GM19023 (cell line): ENCODE data around the gene HDAC4.

Source experiments
- ATAC-seq: cut with Tn5 transposase; IDR thresholded peaks from one replicate; pipeline ENCODE4 v1.9.1; 2021; ENCODE audit warnings: mild to moderate bottlenecking, moderate library complexity; ENCODE audit not compliant: unreplicated experiment

Gene HDAC4

DNA sequence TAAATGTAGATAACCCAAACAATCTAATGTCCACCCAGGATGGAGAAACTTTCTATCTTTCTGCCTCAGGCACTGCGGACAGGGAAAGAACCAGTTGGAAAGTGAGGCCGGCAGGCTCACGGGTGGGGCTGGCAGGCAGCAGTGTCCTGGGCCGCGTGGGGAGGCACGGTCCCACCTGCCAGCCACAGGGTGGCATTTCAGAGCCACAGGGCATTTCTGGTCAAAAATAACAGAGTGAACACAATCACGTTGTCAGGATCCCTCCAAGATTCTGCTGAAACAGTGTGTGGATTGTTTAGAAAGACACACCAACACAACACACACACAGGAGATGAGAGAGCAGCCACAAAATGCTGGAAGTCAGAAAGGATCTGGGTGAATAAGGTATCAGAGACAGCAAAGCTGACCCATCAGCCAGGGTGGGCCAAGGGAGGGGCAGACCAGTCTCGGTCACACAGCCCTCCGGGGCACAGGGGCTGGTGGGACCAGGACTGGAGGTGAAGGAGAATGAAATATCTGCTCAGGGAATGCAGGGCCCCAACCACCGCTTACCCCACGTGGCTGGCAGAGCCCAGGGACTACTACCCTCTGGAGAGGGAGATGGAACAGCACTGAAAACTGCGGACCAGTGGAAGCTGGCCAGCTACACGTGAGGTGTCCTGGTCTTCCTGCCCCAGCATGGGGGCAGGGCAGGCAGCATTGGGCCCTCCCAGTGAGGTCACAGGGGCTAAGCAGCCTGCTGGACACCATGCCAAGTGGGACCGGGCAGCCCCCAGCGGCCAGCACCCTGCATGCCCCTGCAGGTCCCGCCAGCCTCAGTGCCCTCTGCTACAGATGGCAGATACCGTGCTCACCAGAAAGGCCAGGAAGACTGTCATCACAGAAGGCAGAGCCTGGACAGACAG lies 173.9 kb downstream of the HDAC4 start:
- ATAC-seq, result no peak

DNA sequence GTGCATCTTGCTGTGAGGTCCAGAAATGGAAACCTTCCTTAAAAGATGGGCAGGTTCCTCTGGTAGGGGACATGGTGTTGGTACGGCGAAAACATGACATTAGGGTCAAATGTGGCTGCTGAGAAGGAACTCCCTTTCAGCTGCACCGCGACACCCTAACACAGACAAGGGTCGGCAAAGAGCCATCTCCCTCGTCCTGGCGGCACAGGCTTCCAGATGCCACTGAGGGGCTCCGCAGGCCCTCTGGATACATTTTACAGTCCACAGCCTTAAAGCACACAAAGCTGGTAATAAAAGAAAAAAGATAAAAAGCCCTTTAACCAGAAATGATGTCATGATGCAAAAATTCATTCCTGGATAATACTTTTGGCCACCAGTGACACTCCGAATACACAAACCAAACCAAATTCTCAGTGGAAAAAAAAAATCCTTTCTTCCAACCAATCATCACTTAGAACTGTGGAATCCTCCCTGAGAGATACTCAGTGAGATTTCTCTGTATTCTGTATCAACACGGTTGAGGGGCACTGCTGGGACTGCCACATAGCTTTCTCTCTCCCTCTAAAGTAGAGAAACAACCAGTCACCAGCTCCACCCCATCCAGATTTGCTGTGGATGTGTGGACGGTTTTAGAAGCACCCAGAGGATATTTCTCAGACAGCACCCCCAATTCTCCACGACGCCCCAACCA lies 174.8 kb downstream of the HDAC4 start:
- no peak for ATAC-seq

DNA sequence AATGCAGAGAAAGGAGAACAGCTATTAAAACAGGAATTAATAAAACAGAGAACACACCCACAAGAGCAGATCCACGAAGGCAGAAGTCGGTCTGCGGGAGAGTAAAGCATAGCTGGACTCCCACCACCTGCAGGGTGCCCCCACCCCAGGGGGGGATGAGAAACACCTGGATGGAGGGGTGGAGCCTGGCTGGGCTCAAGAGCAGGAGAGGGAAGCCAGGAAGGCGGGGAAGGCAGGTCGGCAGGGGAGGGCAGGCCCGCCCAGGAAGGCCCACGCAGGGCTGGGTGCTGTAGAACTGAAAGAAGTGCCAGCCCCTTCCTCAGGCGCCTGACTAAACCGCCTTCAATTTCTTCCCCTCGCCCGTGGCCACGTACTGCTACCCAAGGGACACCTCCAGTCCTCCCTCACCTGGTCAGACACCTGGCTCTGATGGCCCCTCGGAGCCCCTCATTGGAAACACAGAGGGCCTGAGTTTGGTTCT lies 175.4 kb downstream of the HDAC4 start:
- no peak for ATAC-seq

DNA sequence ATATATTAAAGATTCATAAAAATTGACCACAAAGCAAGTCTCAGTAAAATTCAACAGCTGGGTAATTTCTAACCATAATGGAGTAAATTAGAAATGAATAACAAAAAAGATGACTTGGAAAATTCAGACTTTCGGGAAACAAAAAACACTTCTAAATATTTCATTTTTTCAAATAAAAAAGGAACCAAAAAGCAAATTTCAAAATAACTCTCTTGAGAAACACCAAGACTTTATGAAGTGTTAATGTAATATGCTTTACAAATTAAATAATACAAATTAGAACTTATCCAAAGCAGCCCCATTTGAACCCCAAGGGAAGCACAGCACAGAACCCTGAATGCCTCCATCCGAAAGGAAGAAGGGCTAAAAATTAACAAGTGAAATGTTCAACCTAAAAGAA lies 175.9 kb downstream of the HDAC4 start:
- no peak for ATAC-seq

DNA sequence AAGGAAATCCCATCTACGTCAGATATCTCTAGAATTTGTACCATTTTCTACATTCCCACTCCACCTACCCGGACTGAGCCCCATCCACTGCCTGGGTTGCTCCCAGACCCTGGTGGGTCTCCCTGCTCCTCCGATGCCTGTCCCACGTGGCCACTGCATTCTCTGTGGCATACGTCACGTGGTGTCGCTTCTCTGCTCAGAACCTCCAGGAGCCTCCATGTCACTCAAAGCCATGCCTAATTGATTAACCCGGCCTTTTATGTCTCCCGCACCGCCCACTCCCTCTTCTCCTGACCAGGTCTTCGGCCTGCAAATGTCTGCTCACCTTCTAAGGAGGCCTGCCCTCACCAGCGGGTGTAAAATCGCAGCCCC lies 176.6 kb downstream of the HDAC4 start:
- no peak for ATAC-seq

DNA sequence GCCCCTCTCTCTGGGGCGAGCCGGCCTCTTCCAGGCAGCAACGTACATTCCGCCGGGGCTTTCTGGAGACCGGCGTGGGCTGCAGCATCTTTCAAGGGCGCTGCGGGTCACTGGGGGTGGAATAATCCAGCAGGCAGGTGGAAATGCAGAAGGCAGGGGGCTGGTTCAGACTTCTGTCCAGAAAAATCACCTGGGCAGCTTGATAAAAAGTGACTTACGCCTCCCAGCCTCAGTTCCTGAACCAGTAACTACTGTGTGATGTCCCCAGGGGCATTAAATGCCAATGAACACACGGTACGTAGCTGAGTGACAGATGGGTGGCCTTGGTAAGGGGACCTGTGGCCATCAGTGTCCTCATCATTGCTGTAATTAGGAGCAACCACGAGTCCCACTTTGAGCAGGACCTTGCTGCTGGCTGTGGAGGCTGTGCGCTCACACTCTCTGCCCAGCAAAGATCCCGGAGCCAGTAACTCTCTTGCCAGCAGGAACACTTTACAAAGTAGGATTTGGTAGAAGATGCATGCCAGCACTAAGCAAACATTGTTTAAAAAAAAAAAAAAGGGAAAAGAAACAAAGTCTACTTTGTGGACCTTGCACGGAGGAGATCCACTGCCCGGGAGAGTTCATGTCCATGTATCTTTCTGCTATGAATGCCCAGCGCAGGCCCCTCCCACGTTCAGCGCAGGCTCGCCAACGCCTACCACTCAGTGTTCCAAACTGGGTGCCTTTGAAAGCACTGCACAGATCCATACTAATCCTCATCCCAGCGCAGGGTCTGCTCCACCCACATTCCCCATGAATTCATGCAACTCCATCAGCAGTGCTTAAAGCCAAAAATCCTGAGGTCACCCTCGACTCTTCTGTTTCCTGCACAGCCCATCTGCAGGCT lies 177.3 kb downstream of the HDAC4 start:
- ATAC-seq, result no peak

DNA sequence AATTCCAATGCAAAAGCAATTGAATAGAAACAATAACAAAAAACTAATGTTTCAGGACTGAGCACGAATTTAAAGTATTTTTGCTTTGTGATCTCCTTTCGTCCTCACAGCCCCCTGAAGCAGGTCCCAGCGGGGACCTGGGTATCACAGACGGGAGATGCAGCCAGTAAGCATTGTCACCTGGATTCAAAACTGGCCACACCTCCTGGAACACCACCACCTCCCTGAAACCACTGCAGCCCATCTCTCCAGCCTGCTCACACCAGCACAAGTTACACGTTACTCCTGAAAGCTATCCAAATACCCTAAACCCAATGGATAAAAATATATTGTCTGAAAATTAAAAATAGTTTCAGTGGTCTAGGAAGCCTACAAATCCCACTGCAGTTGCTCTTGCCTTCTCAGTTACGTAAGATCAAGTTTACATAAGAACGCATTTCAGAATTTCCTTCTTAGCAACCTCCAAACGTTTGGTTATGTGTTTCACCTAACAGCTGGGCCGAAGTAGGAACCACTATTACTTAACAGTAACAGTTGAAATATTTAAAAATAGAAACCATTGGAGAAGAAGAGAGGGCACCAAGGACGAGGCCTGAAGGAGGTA lies 178.0 kb downstream of the HDAC4 start:
- ATAC-seq, result no peak

DNA sequence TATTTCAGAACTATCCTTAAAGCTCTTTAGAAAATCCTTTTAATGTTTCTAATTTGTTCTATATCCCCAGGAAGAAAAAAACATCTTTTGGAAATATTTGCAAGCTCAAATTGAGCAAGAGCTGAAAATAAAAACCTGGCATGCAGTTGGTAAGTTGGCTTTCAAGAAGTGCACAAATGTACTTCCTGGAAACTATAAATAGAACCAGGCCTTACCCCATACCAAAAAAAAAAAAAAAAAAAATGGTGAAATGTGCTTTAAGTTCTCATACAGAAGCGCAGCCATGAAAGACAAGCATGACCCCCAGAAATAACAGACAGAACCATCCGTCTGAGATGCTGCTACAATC lies 178.5 kb downstream of the HDAC4 start:
- no peak for ATAC-seq

DNA sequence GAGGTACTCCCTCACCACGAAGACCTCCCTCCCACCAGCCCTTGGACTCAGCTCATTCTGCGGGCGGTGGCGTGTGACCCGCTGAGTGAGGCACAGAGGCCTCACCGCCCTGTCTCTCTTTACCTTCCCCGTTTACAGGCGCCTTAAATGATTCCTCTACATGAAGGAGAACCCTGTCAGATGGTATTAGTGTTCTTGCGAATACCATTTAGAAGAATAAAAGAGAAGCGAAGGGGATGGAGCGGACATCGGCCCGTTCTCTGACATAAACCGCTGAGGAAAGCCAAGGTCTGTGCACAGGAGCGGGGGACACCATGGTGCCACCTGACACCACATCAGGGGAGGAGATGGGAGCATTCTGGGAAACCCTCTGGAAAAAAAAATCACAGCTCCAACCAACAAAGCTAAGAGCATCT lies 179.8 kb downstream of the HDAC4 start:
- no peak for ATAC-seq

DNA sequence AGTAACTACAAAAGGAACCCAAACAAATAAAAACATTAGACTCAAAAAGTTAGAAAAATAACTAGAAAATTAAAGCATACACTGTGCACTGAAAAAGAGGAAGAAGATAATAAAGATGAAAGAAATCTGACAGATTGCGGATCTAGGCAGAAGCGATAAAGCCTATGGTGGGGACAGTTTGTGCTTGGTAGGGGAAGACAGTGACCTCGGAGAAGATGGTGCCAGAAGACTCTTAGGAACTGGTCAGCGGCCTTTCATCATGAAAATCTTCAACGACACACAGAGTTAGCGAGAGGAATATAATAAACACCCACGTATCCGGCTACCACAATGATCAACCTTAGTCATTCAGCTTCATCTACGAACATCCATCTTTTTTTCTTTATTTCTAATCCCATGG lies 180.5 kb downstream of the HDAC4 start:
- no peak for ATAC-seq

DNA sequence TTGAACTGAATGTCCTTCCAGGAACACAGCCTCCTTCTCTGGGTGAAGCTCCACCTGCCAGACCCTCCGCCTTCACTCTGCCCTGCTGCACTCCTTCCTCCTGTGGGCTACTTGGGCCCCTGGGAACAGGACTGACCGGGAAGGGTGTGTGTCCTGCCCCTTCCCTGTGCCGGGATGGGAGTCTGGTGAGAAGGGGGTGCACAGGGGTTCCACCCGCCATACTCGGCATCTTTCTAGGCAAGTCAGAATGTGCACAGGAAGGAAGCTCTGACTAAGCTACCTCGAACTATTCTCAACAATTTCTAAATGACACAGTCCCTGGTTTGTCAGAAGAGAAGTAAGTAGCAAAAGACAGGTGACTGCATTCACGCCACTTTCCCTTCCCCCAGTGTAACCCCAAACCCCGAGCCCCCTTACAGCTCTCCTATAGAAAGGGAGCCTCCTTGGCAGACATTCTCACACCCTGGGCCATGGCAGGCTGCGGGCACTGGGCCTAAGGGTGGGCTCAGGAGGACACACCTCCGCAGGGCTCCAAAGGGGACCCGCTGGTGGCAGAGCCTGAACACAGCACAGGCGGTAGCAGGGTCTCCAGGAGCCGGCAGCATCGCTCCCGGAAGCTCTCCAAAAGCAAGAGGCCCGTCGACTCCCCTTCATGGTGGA lies 184.1 kb downstream of the HDAC4 start:
- no peak for ATAC-seq

DNA sequence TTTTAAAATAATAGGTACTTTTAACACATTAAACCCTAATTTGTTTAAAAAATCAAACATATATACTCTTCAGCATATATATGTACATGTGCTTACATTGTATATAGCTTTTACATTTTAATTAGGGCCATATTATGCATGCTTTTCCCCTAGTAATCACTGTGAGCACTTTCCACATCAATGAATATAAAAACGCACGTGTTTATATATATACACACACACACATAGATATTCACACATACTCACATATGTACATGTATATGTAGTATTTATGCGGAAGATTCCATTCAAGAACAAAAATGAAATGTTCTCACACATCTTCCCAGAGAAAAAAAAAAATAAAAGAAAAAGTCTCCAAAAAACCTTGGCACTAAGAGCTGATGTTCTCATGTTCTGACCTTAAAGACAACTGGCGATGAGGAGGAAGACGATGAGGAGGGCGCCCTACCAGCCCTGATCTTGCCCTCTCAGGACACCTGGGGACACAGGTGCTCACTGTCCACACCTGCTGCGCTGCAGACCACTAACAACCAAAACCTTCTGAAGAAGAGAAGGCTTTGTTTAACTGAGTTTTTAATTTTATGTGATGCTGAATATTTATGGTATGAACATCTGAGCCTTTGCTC lies 184.7 kb downstream of the HDAC4 start:
- no peak for ATAC-seq

DNA sequence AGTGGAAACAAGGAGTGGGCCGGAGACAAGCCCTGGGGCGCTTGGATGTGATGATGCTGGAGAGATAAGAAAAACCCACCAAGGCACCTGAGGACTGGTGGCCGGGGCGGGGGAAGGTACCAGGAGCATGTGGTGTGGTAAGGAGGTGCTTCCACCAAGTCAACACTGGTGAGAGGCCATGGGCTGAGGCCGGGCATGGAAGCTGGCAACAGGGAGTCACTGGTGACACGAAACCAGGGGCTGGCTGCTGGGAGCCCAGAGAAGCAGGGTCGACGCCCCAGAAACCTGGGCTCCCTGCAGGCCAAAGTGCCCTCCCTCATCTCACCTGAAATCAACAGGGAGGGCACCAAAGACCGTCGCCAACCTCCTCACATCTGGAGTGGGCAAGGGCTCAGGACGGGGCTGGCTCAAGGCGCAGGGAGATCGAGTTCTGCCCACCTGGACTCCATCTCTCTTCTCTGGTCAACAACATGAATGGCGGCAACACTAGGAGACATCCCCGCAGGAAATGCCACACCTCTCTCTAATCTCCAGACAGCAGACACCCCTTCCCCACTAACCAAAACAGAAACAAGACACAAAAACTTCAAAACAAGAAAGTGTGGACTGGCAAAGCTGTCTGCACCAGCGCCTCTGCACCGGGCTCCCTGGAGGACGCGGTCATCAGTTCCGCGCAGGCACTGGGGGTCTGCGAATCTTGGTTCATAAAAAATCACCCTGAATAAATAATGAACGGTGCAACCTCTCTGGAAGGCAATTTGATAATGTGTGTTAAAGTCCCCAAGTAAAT lies 185.5 kb downstream of the HDAC4 start:
- ATAC-seq, result no peak

DNA sequence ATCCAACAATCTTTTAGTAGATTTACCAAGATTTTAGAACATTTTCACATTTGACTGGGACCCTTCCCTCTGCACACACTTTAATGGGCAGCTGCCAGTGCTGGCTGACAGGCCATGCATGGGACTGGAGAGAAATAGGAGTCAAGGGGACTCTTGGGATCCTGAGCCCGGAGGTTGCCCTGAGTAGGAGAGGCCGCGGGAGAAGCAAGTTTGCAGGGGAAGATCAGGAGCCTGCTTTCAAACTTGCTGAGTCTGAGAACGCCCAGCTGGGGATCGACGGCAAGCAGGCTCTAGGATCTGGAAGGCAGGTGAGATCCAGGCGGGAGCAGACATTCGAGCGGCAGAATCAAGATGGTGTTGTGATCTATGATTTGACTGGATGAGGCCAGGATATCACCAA lies 186.1 kb downstream of the HDAC4 start:
- ATAC-seq, result no peak

DNA sequence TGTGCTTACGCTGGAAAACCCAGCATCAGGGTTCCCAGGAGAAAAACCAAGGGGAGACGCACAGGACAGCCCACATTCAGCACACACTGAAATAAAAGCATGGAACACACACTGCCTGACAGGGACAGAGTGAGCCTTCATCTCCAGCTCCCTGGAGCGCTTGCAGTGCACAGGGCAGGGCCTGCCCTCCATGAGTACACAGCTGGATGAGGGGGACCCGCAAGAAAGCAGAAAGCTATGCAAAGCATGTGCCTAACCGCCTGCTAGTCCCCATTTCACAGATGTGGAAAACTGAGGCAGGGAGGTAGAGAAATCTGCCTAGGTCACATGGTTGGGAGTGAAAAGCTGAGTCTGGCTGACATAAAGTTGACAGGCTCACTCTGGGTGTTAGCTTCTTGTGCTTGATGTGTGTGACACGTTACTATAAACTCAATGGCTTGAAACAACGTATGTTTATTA lies 187.1 kb downstream of the HDAC4 start:
- ATAC-seq, result no peak

DNA sequence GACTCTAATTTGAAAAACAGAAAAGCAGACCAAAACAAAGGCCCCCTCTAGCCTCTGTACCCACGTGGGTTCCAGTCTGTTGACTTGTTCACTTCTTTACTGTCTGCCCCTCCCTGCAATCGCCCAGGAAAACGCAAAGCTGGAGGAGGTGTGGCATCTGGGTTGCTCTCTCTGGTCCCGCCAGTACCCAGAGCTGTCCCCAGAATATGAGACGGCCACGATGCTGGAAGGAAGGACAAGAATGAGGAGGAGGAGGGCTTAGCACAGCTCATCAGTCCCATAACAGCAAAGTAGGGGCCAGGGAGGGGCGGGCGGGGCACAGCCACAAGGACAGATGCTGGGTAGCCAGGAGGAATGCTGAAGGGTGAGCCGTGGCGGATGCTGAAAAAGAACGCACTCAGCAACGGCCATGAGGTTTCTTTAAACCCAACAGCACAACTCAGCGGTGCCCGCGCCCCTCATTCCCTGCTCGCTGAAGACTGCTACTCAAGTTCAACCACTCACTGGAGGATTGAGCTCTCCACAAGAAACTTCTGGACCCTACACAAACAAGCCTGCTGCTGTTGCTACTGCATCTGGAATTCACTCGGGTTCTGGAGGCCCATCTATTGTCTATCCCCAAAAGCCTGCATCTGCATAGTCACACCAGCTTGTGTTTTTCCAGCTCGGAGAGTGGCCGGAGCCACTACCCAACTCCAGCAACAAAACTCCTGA lies 187.7 kb downstream of the HDAC4 start:
- no peak for ATAC-seq

DNA sequence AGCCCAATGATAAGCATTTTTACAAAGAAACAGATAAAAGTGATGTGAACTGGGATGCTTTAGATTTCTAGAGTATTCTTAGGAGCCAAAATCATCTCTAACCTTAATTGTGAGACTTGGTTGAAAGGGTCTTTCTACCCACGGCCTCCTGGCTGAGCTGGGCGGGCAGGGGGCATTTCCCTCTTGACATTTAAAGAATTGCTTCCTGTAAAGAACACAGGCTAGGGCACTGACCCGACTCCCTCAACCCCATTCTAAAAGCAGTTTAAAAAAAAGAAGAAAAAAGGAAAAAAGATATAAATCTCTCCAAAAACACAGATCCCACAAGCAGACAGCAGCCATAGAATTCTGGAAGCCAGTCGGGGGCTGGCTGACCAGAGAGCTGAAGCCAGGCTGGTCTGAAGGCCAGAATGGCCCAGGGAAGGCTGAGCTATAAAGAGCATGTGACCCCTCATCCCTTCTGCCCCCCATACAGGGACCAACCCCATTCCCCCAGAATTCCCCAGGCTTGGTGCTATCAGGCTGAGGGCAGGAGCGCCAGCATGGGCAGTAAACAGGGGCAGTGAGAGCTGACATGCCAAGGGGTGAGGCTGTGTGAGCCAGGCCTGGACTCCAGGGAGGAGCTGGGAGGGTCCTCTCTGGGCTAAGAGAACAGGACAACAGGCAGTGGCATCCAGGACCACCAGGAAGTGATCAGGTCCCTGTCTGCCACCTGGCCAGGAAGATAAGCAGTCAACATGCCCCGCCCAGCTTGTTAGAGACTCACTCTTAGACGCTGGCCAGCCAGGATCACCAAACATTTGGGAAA lies 188.5 kb downstream of the HDAC4 start:
- no peak for ATAC-seq
